H1 (cell line): Measurements from ENCODE around the gene DAAM1. TPM values are rescaled to one million over a fixed set of nuclear protein-coding genes. Genes with fewer than 3 reads are reported as not detected.

ENCODE experiments used
- GTF2F1 ChIP-seq: IDR thresholded peaks from 2 replicates; pipeline ENCODE4 v1.6.1; 2012; ENCODE audit warnings: low read depth, low read length, improper control_type of control experiment, borderline replicate concordance
- JUN ChIP-seq: IDR thresholded peaks from 2 replicates; pipeline ENCODE4 v1.6.1; 2011; ENCODE audit warnings: low read depth, mild to moderate bottlenecking, improper control_type of control experiment, low read length
- KDM4A ChIP-seq: IDR thresholded peaks from one replicate; pipeline ENCODE4 v1.7.1; 2012; ENCODE audit warnings: low read depth, mild to moderate bottlenecking, moderate library complexity, low read length, inconsistent platforms; ENCODE audit not compliant: severe bottlenecking
- KDM5A ChIP-seq: fragments of 200-600 bp; IDR thresholded peaks from 2 replicates; pipeline ENCODE4 v1.7.1; 2012; ENCODE audit warnings: mild to moderate bottlenecking, low read length, inconsistent platforms, mixed read lengths
- POLR2AphosphoS5 ChIP-seq: IDR thresholded peaks from 2 replicates; pipeline ENCODE4 v1.6.1; 2011; ENCODE audit warnings: low read depth, low read length
- SP4 ChIP-seq: IDR thresholded peaks from 2 replicates; pipeline ENCODE4 v1.6.1; 2012; ENCODE audit warnings: low read length, inconsistent platforms
- SRF ChIP-seq: IDR thresholded peaks from 2 replicates; pipeline ENCODE4 v1.6.1; 2011; ENCODE audit warnings: mild to moderate bottlenecking, low read depth, low read length, moderate library complexity
- TAF1 ChIP-seq: IDR thresholded peaks from 2 replicates; pipeline ENCODE4 v1.6.1; 2011; ENCODE audit warnings: mild to moderate bottlenecking, low read depth, low read length
- ZNF274 ChIP-seq: IDR thresholded peaks from 2 replicates; pipeline ENCODE4 v1.7.0; 2012; ENCODE audit warnings: low read length, borderline replicate concordance; ENCODE audit errors: extremely low read depth
- polyA plus RNA-seq, 7 experiments: library from polyadenylated mRNA; depleted of rRNA in 3 of 7; stranded (reverse) in 5 of 7; unstranded in 2 of 7; fragments of >200 nt in 5 of 7; fragments of 200-250 nt in 2 of 7; gene quantifications; 1 replicate in 5 of 7; 2 replicates in 1 of 7; 4 replicates in 1 of 7; pipeline versions ENCODE4 v1.2.1 to v1.2.3, GENCODE V29; 2011 to 2013; ENCODE audit warnings: missing spikeins in 2 of 7, mixed read lengths in 2 of 7
- total RNA-seq: library from RNA; stranded (reverse); fragmentation: NEBNext Ultra II Directional; extraction: Animal tissue kit (Norgen Biotek cat#: 25700); gene quantifications from 2 replicates; pipeline ENCODE4 v1.2.1, GENCODE V29; 2021

The DAAM1 gene
- total and polyA plus RNA-seq, 2 of the 8 experiments (the other 6 are each of a cell fraction or from before 2014, with no cell fraction given), result 5.0 to 44.9 TPM

- TF ChIP-seq KDM4A (no peak), SRF (no peak), KDM5A (no peak), POLR2AphosphoS5 (no peak), ZNF274 (no peak), TAF1 (no peak), GTF2F1 (no peak), JUN (no peak), SP4 (no peak)
- TF ChIP-seq, all 59 proteins: peak for 0
These were observed 106.2 kb downstream of the DAAM1 start (continued) for GRCh38 chr14:59294662-59294992.
